ENCODE measurements around the gene ZC3H12A.

The ZC3H12A gene

GRCh38 chr1:37456614-37457013, 17.8 kb upstream of the ZC3H12A start:
- DNase-seq = no peak

GRCh38 chr1:37458551-37458950, 15.8 kb upstream of the ZC3H12A start:
- no peak for DNase-seq

- no peak for DNase-seq
Measured at GRCh38 chr1:37461698-37462436, 12.5 kb upstream of the ZC3H12A start.

GRCh38 chr1:37464443-37464842, 9.9 kb upstream of the ZC3H12A start:
- DNase-seq = no peak

- DNase-seq = no peak
Measured at GRCh38 chr1:37465593-37466517, 8.5 kb upstream of the ZC3H12A start.

- DNase-seq = no peak
Measured at GRCh38 chr1:37468037-37468436, 6.3 kb upstream of the ZC3H12A start.

- DNase-seq = no peak
Measured at GRCh38 chr1:37469386-37469785, 5.0 kb upstream of the ZC3H12A start.

- peak; percentile 71 for DNase-seq
Measured at GRCh38 chr1:37471345-37472231, 2.8 kb upstream of the ZC3H12A start.

- peak; percentile 29 for DNase-seq
Measured at GRCh38 chr1:37472281-37472680, 2.1 kb upstream of the ZC3H12A start.

GRCh38 chr1:37472994-37473393, 1.4 kb upstream of the ZC3H12A start:
- peak; percentile 28 for DNase-seq

- DNase-seq = peak; percentile 56
Measured at GRCh38 chr1:37473431-37474045, 842 bp upstream of the ZC3H12A start.

- peak; percentile 40 for DNase-seq
Measured at GRCh38 chr1:37474697-37475379, 458 bp downstream of the ZC3H12A start.

GRCh38 chr1:37475380-37476086, 1.2 kb downstream of the ZC3H12A start:
- DNase-seq = no peak

- no peak for DNase-seq
Measured at GRCh38 chr1:37476087-37476452, 1.7 kb downstream of the ZC3H12A start.

GRCh38 chr1:37476460-37477197, 2.2 kb downstream of the ZC3H12A start:
- no peak for DNase-seq

GRCh38 chr1:37477198-37477931, 3.0 kb downstream of the ZC3H12A start:
- peak; percentile 50 for DNase-seq

- no peak for DNase-seq
Measured at GRCh38 chr1:37477946-37478345, 3.6 kb downstream of the ZC3H12A start.

- DNase-seq = peak; percentile 49
Measured at GRCh38 chr1:37478451-37478881, 4.1 kb downstream of the ZC3H12A start.

- peak; percentile 78 for DNase-seq
Measured at GRCh38 chr1:37478890-37479254, 4.5 kb downstream of the ZC3H12A start.

Measured in hematopoietic multipotent progenitor cell treated with erythropoietin and hydrocortisone succinate and interleukin-3 and kit ligand, for 4 days (in vitro differentiated cells).